ENCODE measurements around the gene PLIN1.

PLIN1 gene

DNA sequence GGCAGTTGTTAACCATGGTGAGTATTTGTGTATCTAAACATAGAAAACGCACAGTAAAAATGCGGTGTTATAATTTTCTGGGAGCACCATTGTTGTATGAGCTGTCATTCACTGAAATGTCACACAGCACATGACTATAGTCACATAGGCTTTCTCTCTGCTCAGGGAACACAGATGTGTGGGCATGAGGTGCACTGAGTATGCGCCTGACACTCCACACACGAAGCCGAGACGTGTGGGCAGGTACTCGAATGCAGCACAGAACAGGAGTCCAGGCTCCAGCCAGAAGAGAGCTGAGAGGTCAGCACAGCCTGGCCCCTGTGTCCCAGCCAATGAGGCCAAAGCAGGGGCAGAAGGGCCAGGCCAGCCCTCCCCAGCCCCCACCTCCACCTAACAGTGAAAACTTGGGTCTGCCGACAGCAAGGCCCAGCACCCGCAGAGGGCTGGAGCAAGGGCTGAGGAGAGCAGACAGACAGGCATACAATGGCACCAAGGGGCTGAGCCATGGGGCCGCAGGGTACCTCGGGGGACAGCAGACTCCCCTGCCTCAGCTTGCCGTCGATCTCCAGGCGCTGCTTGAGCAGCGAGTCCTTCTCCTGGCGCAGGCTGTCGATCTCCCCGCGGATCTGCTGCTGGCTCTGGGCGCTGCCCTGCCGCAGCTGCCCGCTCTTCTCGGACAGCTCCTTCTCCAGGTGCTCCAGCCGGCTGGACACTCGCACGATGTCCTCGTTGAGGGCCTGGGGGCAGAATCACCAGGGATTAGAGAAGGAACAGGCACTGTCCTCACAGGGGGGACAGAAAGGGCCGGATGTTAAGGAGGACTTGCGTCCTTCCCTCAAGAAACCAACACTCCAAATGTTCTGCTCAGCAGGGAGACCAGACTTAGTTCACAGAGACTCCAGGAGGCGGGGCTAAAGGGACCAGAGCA lies 47.9 kb downstream of the PLIN1 start:
- Histone ChIP-seq H3K4me3 (no peak overlapping the region), H3K27ac (no peak overlapping the region)

DNA sequence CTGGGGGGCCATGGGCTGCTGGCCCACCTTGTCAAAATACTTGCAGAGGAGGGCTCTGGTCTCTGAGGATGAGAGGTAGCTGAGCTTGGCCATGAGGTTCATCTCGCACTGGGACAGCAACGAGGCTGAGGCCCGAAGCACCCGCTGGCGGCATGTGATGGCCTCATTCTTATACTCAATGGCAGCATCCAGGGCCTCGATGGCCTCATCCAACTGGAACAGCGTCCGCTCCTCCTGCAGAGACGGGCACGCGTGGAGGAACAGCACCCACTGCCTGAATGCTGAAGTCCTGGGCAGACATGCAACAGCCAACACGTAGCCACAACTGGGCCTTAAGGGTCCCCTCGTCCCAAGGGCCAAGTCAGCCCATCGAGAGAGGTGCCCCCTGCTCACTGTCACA lies 48.9 kb downstream of the PLIN1 start:
- no peak overlapping the region for H3K27ac ChIP-seq
- H3K4me3 ChIP-seq: no peak overlapping the region

DNA sequence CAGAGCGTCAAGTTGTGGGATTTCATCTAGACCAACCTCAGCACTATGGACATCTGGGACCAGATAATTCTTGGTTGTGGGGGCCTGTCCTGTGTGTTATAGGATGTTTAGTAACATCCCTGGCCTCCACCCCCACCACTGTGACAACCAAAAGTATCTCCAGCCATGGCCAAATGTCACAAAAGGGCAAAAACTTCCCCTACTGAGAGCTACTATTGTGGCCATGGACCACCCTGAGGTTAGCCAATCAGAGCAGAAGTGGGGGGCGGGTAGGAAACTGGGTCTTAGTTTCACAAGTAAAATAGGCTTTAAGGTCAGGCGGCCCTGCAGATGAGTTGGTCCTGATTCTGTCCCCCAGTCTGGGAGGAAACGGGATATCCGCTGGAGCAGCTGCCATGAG lies 49.3 kb downstream of the PLIN1 start:
- Histone ChIP-seq H3K27ac (no peak overlapping the region), H3K4me3 (no peak overlapping the region)

- no peak overlapping the region for H3K4me3 ChIP-seq
- no peak overlapping the region for H3K27ac ChIP-seq
These were observed 50.1 kb downstream of the PLIN1 start for GRCh38 chr15:89628806-89629715.

GRCh38 chr15:89628301-89628700 lies 50.9 kb downstream of the PLIN1 start:
- H3K27ac ChIP-seq: no peak overlapping the region
- no peak overlapping the region for H3K4me3 ChIP-seq

DNA sequence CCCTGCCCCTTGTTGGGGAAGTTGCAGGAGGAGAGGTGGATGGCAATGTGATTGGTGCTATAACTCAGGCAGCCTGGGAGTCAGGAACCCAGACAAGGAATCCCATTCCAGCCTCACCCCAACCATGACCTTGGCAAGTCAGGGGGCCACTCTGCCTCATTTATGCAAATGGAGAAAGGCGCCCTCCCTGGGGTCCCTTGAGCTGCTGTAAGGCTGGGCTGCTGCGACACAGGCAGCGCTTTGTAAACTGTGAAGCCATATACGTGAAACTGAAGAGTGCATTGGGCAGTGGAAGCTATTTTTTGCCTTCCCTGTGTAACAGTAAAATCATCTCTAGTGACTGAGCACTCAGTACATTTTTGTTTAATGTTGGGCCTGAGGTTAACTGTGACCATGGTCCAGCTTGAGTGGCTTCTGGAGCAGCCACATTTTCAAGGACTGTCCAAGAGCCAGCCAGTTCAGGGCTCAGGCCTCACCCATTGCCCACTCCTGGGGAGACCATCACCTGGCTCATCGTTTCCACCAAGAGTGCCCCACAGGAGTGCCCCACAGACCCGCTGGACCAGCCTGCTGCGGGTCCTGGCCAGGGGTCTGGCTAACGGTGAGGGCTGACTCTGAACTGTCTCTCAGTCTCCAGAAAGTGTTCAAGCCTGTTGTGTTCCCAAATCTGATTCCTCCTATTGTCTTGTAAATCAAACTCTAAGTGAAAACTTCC lies 51.8 kb downstream of the PLIN1 start:
- Histone ChIP-seq H3K27ac (no peak overlapping the region), H3K4me3 (no peak overlapping the region)

DNA sequence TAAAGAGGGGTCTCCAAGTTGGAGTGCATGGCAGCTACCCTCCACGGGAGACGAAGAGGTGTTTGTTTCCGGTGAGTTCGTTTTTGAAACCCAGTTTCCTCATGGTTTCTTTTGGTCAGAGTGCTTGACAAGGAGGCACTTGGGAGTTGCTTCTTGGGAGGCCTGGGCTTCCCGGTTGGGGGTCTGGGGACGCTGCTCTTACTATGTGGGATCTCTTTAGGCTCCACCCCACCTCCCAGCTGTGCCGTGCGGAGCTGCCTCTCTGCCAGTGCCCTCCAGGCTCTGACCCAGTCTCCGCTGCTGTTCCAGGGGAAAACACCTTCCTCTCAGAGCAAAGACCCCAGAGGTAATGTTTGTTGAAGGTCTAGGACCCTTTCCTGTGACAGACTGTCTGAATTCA lies 53.5 kb downstream of the PLIN1 start:
- H3K4me3 ChIP-seq: no peak overlapping the region

DNA sequence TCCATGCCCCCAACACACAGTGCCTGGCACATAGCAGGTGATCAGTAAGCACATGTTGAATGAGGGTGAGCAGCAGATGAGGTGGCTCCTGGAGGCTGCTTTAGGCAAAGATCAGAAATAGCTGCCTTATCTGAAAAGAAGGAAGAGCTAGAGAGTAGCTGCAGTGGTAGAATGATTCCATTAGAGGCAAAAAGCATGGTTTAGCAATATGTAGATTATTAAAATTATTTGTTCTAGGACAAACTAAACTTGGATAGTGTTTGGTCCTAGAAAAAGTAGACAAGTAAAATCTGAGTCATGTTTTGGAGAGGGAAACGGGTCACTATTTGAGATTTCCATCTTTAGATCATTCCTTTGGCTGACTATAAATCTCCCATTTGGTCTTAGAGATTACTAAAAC lies 56.0 kb downstream of the PLIN1 start:
- H3K4me3 ChIP-seq: no peak overlapping the region
- H3K27ac ChIP-seq: no peak overlapping the region

More for the DNA sequence above, 53.5 kb downstream of the PLIN1 start:
- no peak overlapping the region for H3K27ac ChIP-seq

DNA sequence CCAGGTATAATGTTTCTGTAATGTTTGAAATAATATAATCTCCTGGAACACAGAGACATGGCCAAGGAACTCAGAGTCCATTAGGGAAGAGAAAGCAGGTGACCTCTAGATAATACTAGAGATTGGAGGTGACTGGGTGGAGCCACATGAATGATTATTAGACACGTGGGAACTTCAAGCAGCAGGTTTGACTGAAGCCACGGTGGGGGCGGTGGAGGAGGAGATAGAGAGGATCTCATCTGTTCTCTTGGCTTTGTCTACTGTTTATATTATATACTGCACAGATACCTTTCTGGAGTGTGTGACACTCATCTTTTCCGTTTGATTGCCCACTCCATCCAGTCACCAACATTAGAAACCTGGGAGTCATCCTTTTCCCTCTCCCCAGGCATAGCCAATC lies 57.6 kb downstream of the PLIN1 start:
- Histone ChIP-seq H3K4me3 (no peak overlapping the region), H3K27ac (no peak overlapping the region)

DNA sequence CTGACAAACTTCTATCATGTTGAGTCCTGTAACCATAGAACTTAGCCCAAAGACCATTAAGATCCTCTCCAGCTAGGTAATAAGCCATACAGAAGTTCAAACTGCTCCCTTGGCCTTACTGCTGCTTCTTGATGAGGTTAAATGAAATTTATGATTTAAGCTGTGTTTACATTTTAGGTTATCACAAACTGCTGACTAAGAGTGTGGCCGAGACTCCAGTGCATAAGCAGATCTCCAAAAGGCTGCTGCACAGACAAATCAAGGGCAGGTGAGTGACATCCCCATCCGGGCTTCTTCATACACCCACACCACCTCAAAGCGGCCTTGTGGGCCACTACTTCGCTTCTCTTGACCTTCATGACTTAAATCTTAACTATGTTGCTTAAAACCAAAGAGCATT lies 62.9 kb downstream of the PLIN1 start:
- Histone ChIP-seq H3K4me3 (no peak overlapping the region), H3K27ac (no peak overlapping the region)

DNA sequence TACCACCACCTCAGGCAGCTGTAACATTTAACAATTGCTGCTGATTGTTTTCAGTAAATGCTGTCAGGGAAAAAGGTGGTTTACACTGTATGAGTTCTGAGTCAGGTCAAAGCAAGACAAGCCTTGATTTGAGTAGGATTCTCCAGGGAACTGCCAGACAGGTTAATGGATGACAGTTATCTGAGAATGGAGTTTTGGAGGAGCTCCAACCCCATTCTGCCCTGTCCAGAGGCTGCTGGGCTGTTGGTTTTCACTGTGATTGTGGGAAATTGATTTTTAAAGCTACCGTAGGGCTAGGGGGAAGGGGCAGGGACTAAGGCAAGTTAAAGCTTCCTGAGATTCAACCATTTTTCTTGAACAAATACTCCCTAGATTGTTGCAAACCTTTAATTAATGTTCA lies 64.0 kb downstream of the PLIN1 start:
- H3K4me3 ChIP-seq: no peak overlapping the region
- H3K27ac ChIP-seq: no peak overlapping the region
